PC-3 (cell line): ENCODE measurements around the gene TRIOBP.

Experiments
- CTCF ChIP-seq: fragments of 300-600 bp; sonication (generic); conservative IDR thresholded peaks from 2 replicates; pipeline ENCODE4 v1.5.1; 2017; ENCODE audit warnings: antibody characterized with exemption, low read depth, mild to moderate bottlenecking, low read length
- EZH2 ChIP-seq: fragments of 300-600 bp; sonication (generic); IDR thresholded peaks from one replicate; pipeline ENCODE4 v1.6.1; 2017; ENCODE audit warnings: antibody characterized with exemption, mild to moderate bottlenecking, low read length; ENCODE audit not compliant: unreplicated experiment

- TF ChIP-seq CTCF = peak; percentile 82
- no peak for TF ChIP-seq EZH2
These were observed 15.2 kb upstream of the TRIOBP start for GRCh38 chr22:37681556-37682049.
